WTC11 (cell line): ENCODE data around the gene RAB43. TPM values are rescaled to one million over a fixed set of nuclear protein-coding genes. Genes with fewer than 3 reads are reported as not detected.

Experiments
- ATAC-seq: fragments of 200-7000 bp; cut with Tn5 transposase; 2 replicates; pipeline ENCODE4 v1.10.0; 2021; ENCODE audit warnings: mild to moderate bottlenecking, moderate library complexity
- CTCF ChIA-PET: fragments of 300-600 bp; sonication (Branson Sonifier 250); formaldehyde crosslinking; loops from one replicate; lab custom pipeline; 2021; ENCODE audit warnings: antibody characterized with exemption; lab: Charles Lee
- POLR2A ChIA-PET: fragments of 350-600 bp; sonication (Branson Sonifier 250); formaldehyde crosslinking; loops from one replicate; lab custom pipeline; 2021; ENCODE audit warnings: antibody characterized with exemption; lab: Charles Lee
- DNase-seq: peaks from one replicate; pipeline ENCODE4 v3.0.0; 2021; ENCODE audit warnings: low spot score
- H3K27ac Mint-ChIP-seq: 2 replicates; pipeline ENCODE4 v1.8.0; 2021; ENCODE audit warnings: mixed read lengths
- H3K27me3 Mint-ChIP-seq: 2 replicates; pipeline ENCODE4 v1.8.0; 2021; ENCODE audit warnings: low read depth, mild to moderate bottlenecking, moderate library complexity, mixed read lengths
- H3K36me3 Mint-ChIP-seq: 2 replicates; pipeline ENCODE4 v1.8.0; 2021; ENCODE audit warnings: mixed read lengths
- H3K4me1 Mint-ChIP-seq: 2 replicates; pipeline ENCODE4 v1.8.0; 2022; ENCODE audit warnings: mixed read lengths
- H3K4me3 Mint-ChIP-seq: 2 replicates; pipeline ENCODE4 v1.8.0; 2021; ENCODE audit warnings: mild to moderate bottlenecking, moderate library complexity, mixed read lengths
- H3K9me3 Mint-ChIP-seq: 2 replicates; pipeline ENCODE4 v1.8.0; 2021; ENCODE audit warnings: mixed read lengths
- AR ChIP-seq: fragments of 250-450 bp; sonication (Bioruptor Pico); IDR thresholded peaks from 2 replicates; pipeline ENCODE4 v1.9.0; 2021; ENCODE audit warnings: mild to moderate bottlenecking
- ATF1 ChIP-seq: sonication (generic); formaldehyde crosslinking; IDR thresholded peaks from 2 replicates; pipeline ENCODE4 v1.8.1; 2023; ENCODE audit warnings: mild to moderate bottlenecking, moderate library complexity, missing genetic modification reagents
- ELF4 ChIP-seq: sonication (generic); formaldehyde crosslinking; IDR thresholded peaks from 2 replicates; pipeline ENCODE4 v1.8.1; 2022; ENCODE audit warnings: low read depth, mild to moderate bottlenecking, moderate library complexity, missing genetic modification reagents
- FOXJ3 ChIP-seq: sonication (generic); formaldehyde crosslinking; IDR thresholded peaks from 2 replicates; pipeline ENCODE4 v1.9.0; 2021; ENCODE audit warnings: missing genetic modification reagents, mild to moderate bottlenecking, borderline replicate concordance
- FOXK1 ChIP-seq: sonication (generic); formaldehyde crosslinking; IDR thresholded peaks from 2 replicates; pipeline ENCODE4 v1.8.0; 2022; ENCODE audit warnings: mild to moderate bottlenecking, moderate library complexity, missing genetic modification reagents
- FOXP1 ChIP-seq: sonication (generic); formaldehyde crosslinking; IDR thresholded peaks from 2 replicates; pipeline ENCODE4 v1.8.0; 2022; ENCODE audit warnings: missing genetic modification reagents, mild to moderate bottlenecking, moderate library complexity, borderline replicate concordance
- ZNF263 ChIP-seq: sonication (generic); formaldehyde crosslinking; IDR thresholded peaks from 2 replicates; pipeline ENCODE4 v1.8.1; 2022; ENCODE audit warnings: low read depth, mild to moderate bottlenecking, moderate library complexity, missing genetic modification reagents
- total RNA-seq: library from RNA; stranded (reverse); gene quantifications from 3 replicates; pipeline ENCODE4 v1.2.3, GENCODE V29; 2021
- TF ChIP-seq, protein P1 (sequence below): sonication (generic); formaldehyde crosslinking; IDR thresholded peaks from 2 replicates; pipeline ENCODE4 v1.8.0; 2023; ENCODE audit warnings: mild to moderate bottlenecking, missing genetic modification reagents
- TF ChIP-seq, protein P2 (sequence below): sonication (generic); formaldehyde crosslinking; IDR thresholded peaks from 2 replicates; pipeline ENCODE4 v1.8.0; 2022; ENCODE audit warnings: mild to moderate bottlenecking, missing genetic modification reagents
- TF ChIP-seq, protein P3 (sequence below): sonication (generic); formaldehyde crosslinking; IDR thresholded peaks from 2 replicates; pipeline ENCODE4 v1.8.1; 2023; ENCODE audit warnings: mild to moderate bottlenecking, missing genetic modification reagents
- TF ChIP-seq, protein P4 (sequence below): fragments of 250-450 bp; sonication (Bioruptor Pico); IDR thresholded peaks from 2 replicates; pipeline ENCODE4 v2.1.2; 2022; ENCODE audit warnings: mild to moderate bottlenecking, moderate library complexity
- TF ChIP-seq, protein P5 (sequence below): sonication (generic); formaldehyde crosslinking; IDR thresholded peaks from 2 replicates; pipeline ENCODE4 v1.8.1; 2023; ENCODE audit warnings: mild to moderate bottlenecking, missing genetic modification reagents
- TF ChIP-seq, protein P6 (sequence below): fragments of 250-450 bp; sonication (Bioruptor Pico); IDR thresholded peaks from 2 replicates; pipeline ENCODE4 v1.9.0; 2021; ENCODE audit warnings: mild to moderate bottlenecking, borderline replicate concordance
- TF ChIP-seq, protein P7 (sequence below): sonication (generic); formaldehyde crosslinking; IDR thresholded peaks from 2 replicates; pipeline ENCODE4 v1.8.0; 2023; ENCODE audit warnings: missing genetic modification reagents, mild to moderate bottlenecking, borderline replicate concordance

Gene RAB43
- total RNA-seq, 1 experiment from 2014 or later = 34.5 TPM

DNA sequence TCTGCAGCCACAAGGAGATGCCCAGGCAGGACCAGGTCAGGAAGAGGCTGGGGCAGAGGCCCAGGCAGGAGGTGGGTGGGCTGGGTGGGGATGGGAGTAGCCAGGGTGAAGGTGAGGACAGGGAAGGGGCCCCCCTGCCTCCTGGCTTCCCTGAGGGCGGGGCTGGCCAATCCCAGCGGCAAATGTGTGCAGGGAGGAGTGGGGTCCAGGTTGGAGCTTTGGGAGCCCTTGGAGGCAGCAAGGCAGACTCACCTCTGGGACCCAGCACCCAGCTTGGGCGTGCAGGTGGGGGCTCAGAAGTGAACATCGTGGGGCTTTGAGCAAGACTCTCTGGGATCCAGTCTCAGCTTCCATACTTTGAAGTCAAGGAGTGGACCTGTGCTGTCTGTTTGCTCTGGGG, 35.8 kb downstream of the RAB43 start (continued):
- TF ChIP-seq, protein P1, sequence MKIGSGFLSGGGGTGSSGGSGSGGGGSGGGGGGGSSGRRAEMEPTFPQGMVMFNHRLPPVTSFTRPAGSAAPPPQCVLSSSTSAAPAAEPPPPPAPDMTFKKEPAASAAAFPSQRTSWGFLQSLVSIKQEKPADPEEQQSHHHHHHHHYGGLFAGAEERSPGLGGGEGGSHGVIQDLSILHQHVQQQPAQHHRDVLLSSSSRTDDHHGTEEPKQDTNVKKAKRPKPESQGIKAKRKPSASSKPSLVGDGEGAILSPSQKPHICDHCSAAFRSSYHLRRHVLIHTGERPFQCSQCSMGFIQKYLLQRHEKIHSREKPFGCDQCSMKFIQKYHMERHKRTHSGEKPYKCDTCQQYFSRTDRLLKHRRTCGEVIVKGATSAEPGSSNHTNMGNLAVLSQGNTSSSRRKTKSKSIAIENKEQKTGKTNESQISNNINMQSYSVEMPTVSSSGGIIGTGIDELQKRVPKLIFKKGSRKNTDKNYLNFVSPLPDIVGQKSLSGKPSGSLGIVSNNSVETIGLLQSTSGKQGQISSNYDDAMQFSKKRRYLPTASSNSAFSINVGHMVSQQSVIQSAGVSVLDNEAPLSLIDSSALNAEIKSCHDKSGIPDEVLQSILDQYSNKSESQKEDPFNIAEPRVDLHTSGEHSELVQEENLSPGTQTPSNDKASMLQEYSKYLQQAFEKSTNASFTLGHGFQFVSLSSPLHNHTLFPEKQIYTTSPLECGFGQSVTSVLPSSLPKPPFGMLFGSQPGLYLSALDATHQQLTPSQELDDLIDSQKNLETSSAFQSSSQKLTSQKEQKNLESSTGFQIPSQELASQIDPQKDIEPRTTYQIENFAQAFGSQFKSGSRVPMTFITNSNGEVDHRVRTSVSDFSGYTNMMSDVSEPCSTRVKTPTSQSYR (CRISPR knock-in tag) = no peak

GRCh38 chr3:129085165-129085715, 36.4 kb downstream of the RAB43 start:
- no peak for TF ChIP-seq ZNF263 (CRISPR knock-in tag)
- no peak for TF ChIP-seq FOXJ3 (CRISPR knock-in tag)
- no peak for TF ChIP-seq FOXP1 (CRISPR knock-in tag)
- TF ChIP-seq, protein P2, sequence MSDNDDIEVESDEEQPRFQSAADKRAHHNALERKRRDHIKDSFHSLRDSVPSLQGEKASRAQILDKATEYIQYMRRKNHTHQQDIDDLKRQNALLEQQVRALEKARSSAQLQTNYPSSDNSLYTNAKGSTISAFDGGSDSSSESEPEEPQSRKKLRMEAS (CRISPR knock-in tag) = no peak
- TF ChIP-seq, protein P3, sequence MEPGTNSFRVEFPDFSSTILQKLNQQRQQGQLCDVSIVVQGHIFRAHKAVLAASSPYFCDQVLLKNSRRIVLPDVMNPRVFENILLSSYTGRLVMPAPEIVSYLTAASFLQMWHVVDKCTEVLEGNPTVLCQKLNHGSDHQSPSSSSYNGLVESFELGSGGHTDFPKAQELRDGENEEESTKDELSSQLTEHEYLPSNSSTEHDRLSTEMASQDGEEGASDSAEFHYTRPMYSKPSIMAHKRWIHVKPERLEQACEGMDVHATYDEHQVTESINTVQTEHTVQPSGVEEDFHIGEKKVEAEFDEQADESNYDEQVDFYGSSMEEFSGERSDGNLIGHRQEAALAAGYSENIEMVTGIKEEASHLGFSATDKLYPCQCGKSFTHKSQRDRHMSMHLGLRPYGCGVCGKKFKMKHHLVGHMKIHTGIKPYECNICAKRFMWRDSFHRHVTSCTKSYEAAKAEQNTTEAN = no peak
- TF ChIP-seq AR (CRISPR knock-in tag) = no peak
- TF ChIP-seq, protein P4, sequence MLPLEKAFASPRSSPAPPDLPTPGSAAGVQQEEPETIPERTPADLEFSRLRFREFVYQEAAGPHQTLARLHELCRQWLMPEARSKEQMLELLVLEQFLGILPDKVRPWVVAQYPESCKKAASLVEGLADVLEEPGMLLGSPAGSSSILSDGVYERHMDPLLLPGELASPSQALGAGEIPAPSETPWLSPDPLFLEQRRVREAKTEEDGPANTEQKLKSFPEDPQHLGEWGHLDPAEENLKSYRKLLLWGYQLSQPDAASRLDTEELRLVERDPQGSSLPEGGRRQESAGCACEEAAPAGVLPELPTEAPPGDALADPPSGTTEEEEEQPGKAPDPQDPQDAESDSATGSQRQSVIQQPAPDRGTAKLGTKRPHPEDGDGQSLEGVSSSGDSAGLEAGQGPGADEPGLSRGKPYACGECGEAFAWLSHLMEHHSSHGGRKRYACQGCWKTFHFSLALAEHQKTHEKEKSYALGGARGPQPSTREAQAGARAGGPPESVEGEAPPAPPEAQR (CRISPR knock-in tag) = no peak
- no peak for TF ChIP-seq FOXK1
- TF ChIP-seq, protein P5, sequence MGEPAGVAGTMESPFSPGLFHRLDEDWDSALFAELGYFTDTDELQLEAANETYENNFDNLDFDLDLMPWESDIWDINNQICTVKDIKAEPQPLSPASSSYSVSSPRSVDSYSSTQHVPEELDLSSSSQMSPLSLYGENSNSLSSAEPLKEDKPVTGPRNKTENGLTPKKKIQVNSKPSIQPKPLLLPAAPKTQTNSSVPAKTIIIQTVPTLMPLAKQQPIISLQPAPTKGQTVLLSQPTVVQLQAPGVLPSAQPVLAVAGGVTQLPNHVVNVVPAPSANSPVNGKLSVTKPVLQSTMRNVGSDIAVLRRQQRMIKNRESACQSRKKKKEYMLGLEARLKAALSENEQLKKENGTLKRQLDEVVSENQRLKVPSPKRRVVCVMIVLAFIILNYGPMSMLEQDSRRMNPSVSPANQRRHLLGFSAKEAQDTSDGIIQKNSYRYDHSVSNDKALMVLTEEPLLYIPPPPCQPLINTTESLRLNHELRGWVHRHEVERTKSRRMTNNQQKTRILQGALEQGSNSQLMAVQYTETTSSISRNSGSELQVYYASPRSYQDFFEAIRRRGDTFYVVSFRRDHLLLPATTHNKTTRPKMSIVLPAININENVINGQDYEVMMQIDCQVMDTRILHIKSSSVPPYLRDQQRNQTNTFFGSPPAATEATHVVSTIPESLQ (CRISPR knock-in tag) = no peak
- TF ChIP-seq, protein P6, sequence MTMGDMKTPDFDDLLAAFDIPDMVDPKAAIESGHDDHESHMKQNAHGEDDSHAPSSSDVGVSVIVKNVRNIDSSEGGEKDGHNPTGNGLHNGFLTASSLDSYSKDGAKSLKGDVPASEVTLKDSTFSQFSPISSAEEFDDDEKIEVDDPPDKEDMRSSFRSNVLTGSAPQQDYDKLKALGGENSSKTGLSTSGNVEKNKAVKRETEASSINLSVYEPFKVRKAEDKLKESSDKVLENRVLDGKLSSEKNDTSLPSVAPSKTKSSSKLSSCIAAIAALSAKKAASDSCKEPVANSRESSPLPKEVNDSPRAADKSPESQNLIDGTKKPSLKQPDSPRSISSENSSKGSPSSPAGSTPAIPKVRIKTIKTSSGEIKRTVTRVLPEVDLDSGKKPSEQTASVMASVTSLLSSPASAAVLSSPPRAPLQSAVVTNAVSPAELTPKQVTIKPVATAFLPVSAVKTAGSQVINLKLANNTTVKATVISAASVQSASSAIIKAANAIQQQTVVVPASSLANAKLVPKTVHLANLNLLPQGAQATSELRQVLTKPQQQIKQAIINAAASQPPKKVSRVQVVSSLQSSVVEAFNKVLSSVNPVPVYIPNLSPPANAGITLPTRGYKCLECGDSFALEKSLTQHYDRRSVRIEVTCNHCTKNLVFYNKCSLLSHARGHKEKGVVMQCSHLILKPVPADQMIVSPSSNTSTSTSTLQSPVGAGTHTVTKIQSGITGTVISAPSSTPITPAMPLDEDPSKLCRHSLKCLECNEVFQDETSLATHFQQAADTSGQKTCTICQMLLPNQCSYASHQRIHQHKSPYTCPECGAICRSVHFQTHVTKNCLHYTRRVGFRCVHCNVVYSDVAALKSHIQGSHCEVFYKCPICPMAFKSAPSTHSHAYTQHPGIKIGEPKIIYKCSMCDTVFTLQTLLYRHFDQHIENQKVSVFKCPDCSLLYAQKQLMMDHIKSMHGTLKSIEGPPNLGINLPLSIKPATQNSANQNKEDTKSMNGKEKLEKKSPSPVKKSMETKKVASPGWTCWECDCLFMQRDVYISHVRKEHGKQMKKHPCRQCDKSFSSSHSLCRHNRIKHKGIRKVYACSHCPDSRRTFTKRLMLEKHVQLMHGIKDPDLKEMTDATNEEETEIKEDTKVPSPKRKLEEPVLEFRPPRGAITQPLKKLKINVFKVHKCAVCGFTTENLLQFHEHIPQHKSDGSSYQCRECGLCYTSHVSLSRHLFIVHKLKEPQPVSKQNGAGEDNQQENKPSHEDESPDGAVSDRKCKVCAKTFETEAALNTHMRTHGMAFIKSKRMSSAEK = no peak
- TF ChIP-seq ELF4 = no peak
- no peak for TF ChIP-seq ATF1
- TF ChIP-seq, protein P7, sequence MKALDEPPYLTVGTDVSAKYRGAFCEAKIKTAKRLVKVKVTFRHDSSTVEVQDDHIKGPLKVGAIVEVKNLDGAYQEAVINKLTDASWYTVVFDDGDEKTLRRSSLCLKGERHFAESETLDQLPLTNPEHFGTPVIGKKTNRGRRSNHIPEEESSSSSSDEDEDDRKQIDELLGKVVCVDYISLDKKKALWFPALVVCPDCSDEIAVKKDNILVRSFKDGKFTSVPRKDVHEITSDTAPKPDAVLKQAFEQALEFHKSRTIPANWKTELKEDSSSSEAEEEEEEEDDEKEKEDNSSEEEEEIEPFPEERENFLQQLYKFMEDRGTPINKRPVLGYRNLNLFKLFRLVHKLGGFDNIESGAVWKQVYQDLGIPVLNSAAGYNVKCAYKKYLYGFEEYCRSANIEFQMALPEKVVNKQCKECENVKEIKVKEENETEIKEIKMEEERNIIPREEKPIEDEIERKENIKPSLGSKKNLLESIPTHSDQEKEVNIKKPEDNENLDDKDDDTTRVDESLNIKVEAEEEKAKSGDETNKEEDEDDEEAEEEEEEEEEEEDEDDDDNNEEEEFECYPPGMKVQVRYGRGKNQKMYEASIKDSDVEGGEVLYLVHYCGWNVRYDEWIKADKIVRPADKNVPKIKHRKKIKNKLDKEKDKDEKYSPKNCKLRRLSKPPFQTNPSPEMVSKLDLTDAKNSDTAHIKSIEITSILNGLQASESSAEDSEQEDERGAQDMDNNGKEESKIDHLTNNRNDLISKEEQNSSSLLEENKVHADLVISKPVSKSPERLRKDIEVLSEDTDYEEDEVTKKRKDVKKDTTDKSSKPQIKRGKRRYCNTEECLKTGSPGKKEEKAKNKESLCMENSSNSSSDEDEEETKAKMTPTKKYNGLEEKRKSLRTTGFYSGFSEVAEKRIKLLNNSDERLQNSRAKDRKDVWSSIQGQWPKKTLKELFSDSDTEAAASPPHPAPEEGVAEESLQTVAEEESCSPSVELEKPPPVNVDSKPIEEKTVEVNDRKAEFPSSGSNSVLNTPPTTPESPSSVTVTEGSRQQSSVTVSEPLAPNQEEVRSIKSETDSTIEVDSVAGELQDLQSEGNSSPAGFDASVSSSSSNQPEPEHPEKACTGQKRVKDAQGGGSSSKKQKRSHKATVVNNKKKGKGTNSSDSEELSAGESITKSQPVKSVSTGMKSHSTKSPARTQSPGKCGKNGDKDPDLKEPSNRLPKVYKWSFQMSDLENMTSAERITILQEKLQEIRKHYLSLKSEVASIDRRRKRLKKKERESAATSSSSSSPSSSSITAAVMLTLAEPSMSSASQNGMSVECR (CRISPR knock-in tag) = no peak
- POLR2A ChIA-PET = interaction anchor here (0.6 kb wide), 1 partner anchor 311 kb away, joined by 4 read pairs; no protein-coding TSS in a partner anchor
- peaks cover 8% of the 10 kb centered on the region for H3K27me3 Mint-ChIP-seq
- no peaks in the 10 kb centered on the region for H3K4me1 Mint-ChIP-seq
- ATAC-seq = no peak
- H3K4me3 Mint-ChIP-seq = no peak overlapping the region
- CTCF ChIA-PET = interaction anchor here (0.7 to 2.4 kb wide), 5 partner anchors 16 to 115 kb away, joined by 4 to 12 read pairs (median 6); no protein-coding TSS in a partner anchor
- no peaks in the 10 kb centered on the region for H3K9me3 Mint-ChIP-seq
- no peaks in the 10 kb centered on the region for H3K36me3 Mint-ChIP-seq
- H3K27ac Mint-ChIP-seq = no peak overlapping the region
- DNase-seq = no peak
